Upper lobe of left lung (tissue), 6 donors: ENCODE results near the gene AKT2. TPM values are rescaled to one million over a fixed set of nuclear protein-coding genes. Genes with fewer than 3 reads are reported as not detected.

Experiments used
- ATAC-seq, 2 donors: fragments of 200-7000 bp; cut with Tn5 transposase; one replicate each; pipeline ENCODE4 v1.9.1; 2022; ENCODE audit warnings: mild to moderate bottlenecking in 2 of 2, moderate library complexity in 2 of 2; ENCODE audit not compliant: low FRiP score in 2 of 2
- DNase-seq, 2 donors: peaks; one replicate each; pipeline ENCODE4 v3.0.0-alpha.2; 2019 to 2020
- H3K27ac ChIP-seq, 4 donors: fragments of 200-600 bp; sonication (generic); one replicate each; pipeline ENCODE4 v1.5.1; 2016 to 2019
- H3K27me3 ChIP-seq, 4 donors: fragments of 200-600 bp; sonication (generic); one replicate each; pipeline ENCODE4 v1.5.1; 2017 to 2019
- H3K36me3 ChIP-seq, 4 donors: fragments of 200-600 bp; sonication (generic); one replicate each; pipeline ENCODE4 v1.5.1; 2016 to 2019
- H3K4me1 ChIP-seq, 4 donors: fragments of 200-600 bp; sonication (generic); one replicate each; pipeline ENCODE4 v1.5.1; 2018 to 2019
- H3K4me3 ChIP-seq, 4 donors: fragments of 200-600 bp; sonication (generic); one replicate each; pipeline ENCODE4 v1.5.1; 2017 to 2019; ENCODE audit warnings: mild to moderate bottlenecking in 2 of 4, moderate library complexity in 1 of 4
- H3K9me3 ChIP-seq, 4 donors: fragments of 200-600 bp; sonication (generic); one replicate each; pipeline ENCODE4 v1.5.1; 2018 to 2019
- CTCF ChIP-seq, 6 experiments: fragments of 450-650 bp in 4 of 6; fragments of 200-600 bp in 2 of 6; sonication (generic) in 2 of 6; IDR thresholded peaks; one replicate each; pipeline ENCODE4 v1.5.1; 2016 to 2019; ENCODE audit warnings: antibody characterized with exemption in 6 of 6
- EP300 ChIP-seq, 4 donors: sonication (generic); formaldehyde crosslinking; IDR thresholded peaks; one replicate each; pipeline ENCODE4 v1.5.1; 2017; ENCODE audit warnings: antibody characterized with exemption in 4 of 4, control low read depth in 2 of 4
- POLR2A ChIP-seq, 4 donors: fragments of 450-650 bp; IDR thresholded peaks; one replicate each; pipeline ENCODE4 v1.5.1; 2016 to 2017; ENCODE audit warnings: antibody characterized with exemption in 4 of 4, mild to moderate bottlenecking in 2 of 4
- POLR2AphosphoS5 ChIP-seq, 2 donors: sonication (generic); formaldehyde crosslinking; IDR thresholded peaks; one replicate each; pipeline ENCODE4 v1.5.1; 2017; ENCODE audit warnings: antibody characterized with exemption in 2 of 2
- WGBS, 2 donors: methylation state at CpG; one replicate each; pipeline ENCODE4 v1.1.5; 2017 to 2018; 5-methylcytosine and 5-hydroxymethylcytosine counted together
- total RNA-seq, 6 donors: library from RNA; depleted of rRNA in 4 of 6; stranded (reverse); fragments of >200 nt in 4 of 6; gene quantifications; one replicate each; pipeline versions ENCODE4 v1.1.0 to v1.2.1, GENCODE V29; 2016 to 2021
- donor health status: DM: no; HTN: no; CAD: no; lungs with moderate emphysema.
- donor health status: DM: no; HTN: yes; CAD: no; lungs with severe emphysema.

The AKT2 gene
- total RNA-seq, 6 donors from 2014 or later = 59.7 to 164 (median 105) TPM

- no peak for TF ChIP-seq POLR2AphosphoS5 (IDR thresholded peaks at IDR 0.05)
- no peak for TF ChIP-seq EP300 (IDR thresholded peaks at IDR 0.05)
- no peak for TF ChIP-seq POLR2A (IDR thresholded peaks at IDR 0.05)
- no peak for TF ChIP-seq CTCF (IDR thresholded peaks at IDR 0.05)
- Histone ChIP-seq H3K9me3 (no peaks in the 10 kb centered on the region), H3K27me3 (no peaks in the 10 kb centered on the region), H3K36me3 (peaks cover 6 to 24% (median 21%) of the 10 kb centered on the region in 4 donors), H3K4me3 (no peak overlapping the region), H3K4me1 (peaks cover 19 to 36% (median 21%) of the 10 kb centered on the region in 4 donors), H3K27ac (no peak overlapping the region)
- ATAC-seq = no peak
- 86 to 89% methylated on average over 11 to 12 of the region's 12 CpGs for WGBS, 2 donors
- DNase-seq = no peak
Measured at GRCh38 chr19:40244579-40245317, 40.4 kb downstream of the AKT2 start.

- H3K27me3 ChIP-seq = no peaks in the 10 kb centered on the region
- peaks cover 9 to 40% (median 32%) of the 10 kb centered on the region in 4 donors for H3K36me3 ChIP-seq
- DNase-seq (no peak), ATAC-seq (no peak)
- no peaks in the 10 kb centered on the region for H3K9me3 ChIP-seq
- no peak for TF ChIP-seq POLR2AphosphoS5 (IDR thresholded peaks at IDR 0.05)
- H3K4me3 ChIP-seq = no peak overlapping the region
- WGBS, 2 donors = 89 to 100% methylated on average over 2 of the region's 2 CpGs
- peak overlapping the region in 1 of 4 donors; percentile 67 for H3K27ac ChIP-seq
- H3K4me1 ChIP-seq = peaks cover 19 to 36% (median 21%) of the 10 kb centered on the region in 4 donors
Measured at GRCh38 chr19:40243181-40243580, 42.0 kb downstream of the AKT2 start.

GRCh38 chr19:40242480-40242879 lies 42.7 kb downstream of the AKT2 start:
- ATAC-seq = no peak
- Histone ChIP-seq H3K9me3 (no peaks in the 10 kb centered on the region), H3K36me3 (peaks cover 14 to 47% (median 39%) of the 10 kb centered on the region in 4 donors), H3K4me3 (no peak overlapping the region), H3K27me3 (no peaks in the 10 kb centered on the region), H3K4me1 (peaks cover 19 to 29% (median 21%) of the 10 kb centered on the region in 4 donors), H3K27ac (peak overlapping the region; percentile 52 to 67 (median 58))
- TF ChIP-seq CTCF (IDR thresholded peaks at IDR 0.05) = no peak
- TF ChIP-seq POLR2A (IDR thresholded peaks at IDR 0.05) = no peak
- no peak for TF ChIP-seq POLR2AphosphoS5 (IDR thresholded peaks at IDR 0.05)
- no peak for TF ChIP-seq EP300 (IDR thresholded peaks at IDR 0.05)
- DNase-seq = no peak
- WGBS, 2 donors = 90 to 100% methylated on average over 2 to 11 of the region's 12 CpGs

- no peak for DNase-seq
- Histone ChIP-seq H3K9me3 (no peaks in the 10 kb centered on the region), H3K27me3 (no peaks in the 10 kb centered on the region), H3K36me3 (peaks cover 16 to 53% (median 45%) of the 10 kb centered on the region in 4 donors), H3K4me3 (no peak overlapping the region), H3K27ac (peak overlapping the region; percentile 52 to 67 (median 58)), H3K4me1 (peaks cover 15 to 26% (median 21%) of the 10 kb centered on the region in 4 donors)
- TF ChIP-seq POLR2AphosphoS5 (IDR thresholded peaks at IDR 0.05) (peak; percentile 15 to 48), POLR2A (IDR thresholded peaks at IDR 0.05) (no peak), EP300 (IDR thresholded peaks at IDR 0.05) (no peak), CTCF (IDR thresholded peaks at IDR 0.05) (peak in 1 of 6 experiments; percentile 5)
- WGBS, 2 donors = 68 to 73% methylated on average over 7 to 21 of the region's 21 CpGs
- ATAC-seq = peak; percentile 36 to 53
Measured at GRCh38 chr19:40241809-40242384, 43.2 kb downstream of the AKT2 start.

GRCh38 chr19:40241125-40241808 lies 43.9 kb downstream of the AKT2 start:
- no peak for DNase-seq
- Histone ChIP-seq H3K4me3 (no peak overlapping the region), H3K27ac (peak overlapping the region in 3 of 4 donors; percentile 30 to 67 (median 58)), H3K4me1 (peaks cover 14 to 22% (median 21%) of the 10 kb centered on the region in 4 donors), H3K9me3 (no peaks in the 10 kb centered on the region), H3K36me3 (peaks cover 20 to 59% (median 51%) of the 10 kb centered on the region in 4 donors), H3K27me3 (no peaks in the 10 kb centered on the region)
- no peak for TF ChIP-seq EP300 (IDR thresholded peaks at IDR 0.05)
- no peak for TF ChIP-seq POLR2A (IDR thresholded peaks at IDR 0.05)
- ATAC-seq = peak in 1 of 2 donors; percentile 22
- WGBS, 2 donors = 90 to 91% methylated on average over 12 of the region's 12 CpGs
